Measurements from ENCODE around the gene ZDHHC1. TPM values are rescaled to one million over a fixed set of nuclear protein-coding genes. Genes with fewer than 3 reads are reported as not detected.
"Not testable (repeated sequence)": the region's sequence is repeated elsewhere in the genome, so short reads cannot be mapped to it uniquely, and the experiment has no call there.

Gene ZDHHC1
- total RNA-seq, 1 donor from 2014 or later, result 82.7 TPM

DNA sequence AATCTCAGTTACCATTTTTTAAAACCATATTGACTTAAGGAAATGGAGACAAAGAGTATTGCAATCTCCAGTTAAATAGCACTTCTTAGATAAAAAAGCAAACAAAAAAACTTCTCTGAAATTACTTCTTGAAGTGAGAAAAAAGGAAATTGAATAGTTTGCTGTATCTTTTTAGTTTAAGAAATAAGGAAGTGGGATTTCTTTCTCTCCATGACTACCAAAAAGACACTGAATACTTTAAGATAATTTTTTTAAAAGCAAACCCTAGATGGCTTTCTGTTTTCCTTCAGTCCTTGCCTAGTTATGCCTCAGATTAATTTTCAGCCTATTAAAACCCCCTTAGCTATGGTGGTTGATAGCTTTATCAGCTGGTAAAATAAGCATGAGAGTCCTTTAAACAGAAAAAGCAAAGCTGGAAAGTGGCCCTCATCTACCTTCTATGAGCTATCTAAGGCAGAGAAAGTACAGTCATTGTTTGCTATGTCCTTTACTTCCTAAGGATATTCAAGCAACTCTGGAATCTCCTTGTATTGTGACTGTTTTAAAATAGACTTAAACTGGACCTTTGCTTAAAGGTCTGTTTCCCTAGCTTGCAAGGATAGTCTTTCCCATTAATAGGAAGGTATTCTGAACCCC is 51.6 kb downstream of the ZDHHC1 start:
- TF ChIP-seq, protein P1, sequence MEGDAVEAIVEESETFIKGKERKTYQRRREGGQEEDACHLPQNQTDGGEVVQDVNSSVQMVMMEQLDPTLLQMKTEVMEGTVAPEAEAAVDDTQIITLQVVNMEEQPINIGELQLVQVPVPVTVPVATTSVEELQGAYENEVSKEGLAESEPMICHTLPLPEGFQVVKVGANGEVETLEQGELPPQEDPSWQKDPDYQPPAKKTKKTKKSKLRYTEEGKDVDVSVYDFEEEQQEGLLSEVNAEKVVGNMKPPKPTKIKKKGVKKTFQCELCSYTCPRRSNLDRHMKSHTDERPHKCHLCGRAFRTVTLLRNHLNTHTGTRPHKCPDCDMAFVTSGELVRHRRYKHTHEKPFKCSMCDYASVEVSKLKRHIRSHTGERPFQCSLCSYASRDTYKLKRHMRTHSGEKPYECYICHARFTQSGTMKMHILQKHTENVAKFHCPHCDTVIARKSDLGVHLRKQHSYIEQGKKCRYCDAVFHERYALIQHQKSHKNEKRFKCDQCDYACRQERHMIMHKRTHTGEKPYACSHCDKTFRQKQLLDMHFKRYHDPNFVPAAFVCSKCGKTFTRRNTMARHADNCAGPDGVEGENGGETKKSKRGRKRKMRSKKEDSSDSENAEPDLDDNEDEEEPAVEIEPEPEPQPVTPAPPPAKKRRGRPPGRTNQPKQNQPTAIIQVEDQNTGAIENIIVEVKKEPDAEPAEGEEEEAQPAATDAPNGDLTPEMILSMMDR (IDR thresholded peaks at IDR 0.05), result no peak

DNA sequence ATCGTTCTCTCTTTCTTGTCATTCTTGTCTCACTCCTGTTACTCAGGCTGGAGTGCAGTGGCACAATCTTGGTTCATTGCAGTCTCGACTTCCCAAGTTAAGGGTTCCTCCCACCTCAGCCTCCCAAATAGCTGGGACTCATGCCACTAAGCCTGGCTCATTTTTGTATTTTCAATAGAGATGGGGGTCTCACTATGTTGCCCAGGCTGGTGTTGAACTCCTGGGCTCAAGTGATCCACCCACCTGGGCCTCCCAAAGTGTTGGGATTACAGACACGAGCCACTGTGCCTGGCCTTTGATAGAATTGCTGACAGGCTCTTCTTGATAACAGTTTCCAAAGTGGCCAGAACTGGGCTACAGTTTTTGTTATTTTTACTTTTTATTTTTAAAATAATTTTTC is 55.2 kb downstream of the ZDHHC1 start:
- intact Hi-C loops (cut with DNase I), result no loop called here
- H3K9me3 ChIP-seq, result no peaks in the 10 kb centered on the region
- H3K4me3 ChIP-seq, result no peak overlapping the region
- H3K27me3 ChIP-seq, result no peaks in the 10 kb centered on the region
- TF ChIP-seq, protein P1 (IDR thresholded peaks at IDR 0.05), result no peak
- no peak overlapping the region for H3K27ac ChIP-seq
- no peaks in the 10 kb centered on the region for H3K4me1 ChIP-seq
- no peak for DNase-seq (ENCODE audit: low spot score in 2 of 2)
- no peaks in the 10 kb centered on the region for H3K36me3 ChIP-seq

More for the DNA sequence above, 51.6 kb downstream of the ZDHHC1 start:
- Histone ChIP-seq H3K27me3 (no peaks in the 10 kb centered on the region), H3K9me3 (no peaks in the 10 kb centered on the region), H3K4me1 (no peaks in the 10 kb centered on the region), H3K36me3 (no peaks in the 10 kb centered on the region), H3K4me3 (no peak overlapping the region), H3K27ac (no peak overlapping the region)
- intact Hi-C loops (cut with DNase I), result no loop called here
- no peak for DNase-seq (ENCODE audit: low spot score in 2 of 2)

DNA sequence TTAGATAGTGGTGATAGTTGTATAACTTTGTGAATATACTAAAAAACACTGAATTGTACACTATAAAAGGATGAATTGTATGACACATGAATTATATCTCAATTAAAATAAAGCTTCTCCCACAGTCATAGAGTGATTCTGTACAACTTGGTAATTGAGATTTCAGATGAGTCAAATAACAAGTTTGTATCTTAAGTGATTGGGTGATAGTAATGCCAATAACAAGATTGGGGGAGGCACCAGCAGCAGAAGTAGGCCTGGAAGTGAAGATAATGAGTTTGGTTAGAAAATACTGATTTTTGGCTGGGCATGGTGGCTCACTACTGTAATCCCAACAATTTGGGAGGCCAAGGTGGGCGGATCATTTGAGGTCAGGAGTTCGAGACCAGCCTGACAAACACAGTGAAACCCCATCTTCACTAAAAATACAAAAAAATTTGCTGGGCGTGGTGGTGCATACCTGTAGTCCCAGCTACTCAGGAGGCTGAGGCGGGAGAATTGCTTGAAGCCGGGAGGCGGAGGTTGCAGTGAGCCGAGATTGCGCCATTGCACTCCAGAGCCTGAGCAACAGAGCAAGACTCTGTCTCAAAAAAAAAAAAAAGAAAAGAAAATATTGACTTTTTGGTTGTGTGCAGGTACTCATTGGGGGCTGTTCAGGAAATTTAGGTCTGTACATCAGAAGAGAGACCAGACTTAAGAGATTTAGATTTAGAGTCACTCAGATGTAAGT is 56.6 kb downstream of the ZDHHC1 start:
- H3K9me3 ChIP-seq; H3K27me3 ChIP-seq; DNase-seq (ENCODE audit: low spot score in 2 of 2); intact Hi-C loops (cut with DNase I); H3K4me1 ChIP-seq; H3K4me3 ChIP-seq; H3K36me3 ChIP-seq; H3K27ac ChIP-seq: not testable (repeated sequence)

DNA sequence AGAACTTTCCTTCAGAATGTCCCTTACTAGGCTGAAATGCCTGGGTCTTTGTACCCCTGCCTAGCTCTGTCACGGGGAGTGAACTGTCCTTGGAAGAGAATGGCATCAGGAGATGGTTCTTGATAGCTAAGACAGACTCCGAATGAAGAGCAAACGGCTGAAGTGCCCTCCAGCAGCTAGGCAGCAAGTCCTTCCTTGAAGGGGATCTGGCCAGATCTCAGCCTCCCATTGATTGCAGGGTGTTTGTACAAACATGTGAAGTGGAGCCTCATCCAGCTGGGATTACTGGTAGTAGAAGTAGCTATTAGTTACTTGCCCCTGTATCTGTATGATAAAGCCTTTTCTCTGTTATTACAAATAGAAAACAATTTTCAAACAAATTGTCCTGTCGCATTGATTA is 58.7 kb downstream of the ZDHHC1 start:
- no peaks in the 10 kb centered on the region for H3K4me1 ChIP-seq
- no peak overlapping the region for H3K4me3 ChIP-seq
- DNase-seq (ENCODE audit: low spot score in 2 of 2), result no peak
- intact Hi-C loops (cut with DNase I), result no loop called here
- H3K27ac ChIP-seq, result no peak overlapping the region
- H3K36me3 ChIP-seq, result no peaks in the 10 kb centered on the region
- H3K27me3 ChIP-seq, result no peaks in the 10 kb centered on the region
- TF ChIP-seq, protein P1 (IDR thresholded peaks at IDR 0.05), result no peak
- no peaks in the 10 kb centered on the region for H3K9me3 ChIP-seq

DNA sequence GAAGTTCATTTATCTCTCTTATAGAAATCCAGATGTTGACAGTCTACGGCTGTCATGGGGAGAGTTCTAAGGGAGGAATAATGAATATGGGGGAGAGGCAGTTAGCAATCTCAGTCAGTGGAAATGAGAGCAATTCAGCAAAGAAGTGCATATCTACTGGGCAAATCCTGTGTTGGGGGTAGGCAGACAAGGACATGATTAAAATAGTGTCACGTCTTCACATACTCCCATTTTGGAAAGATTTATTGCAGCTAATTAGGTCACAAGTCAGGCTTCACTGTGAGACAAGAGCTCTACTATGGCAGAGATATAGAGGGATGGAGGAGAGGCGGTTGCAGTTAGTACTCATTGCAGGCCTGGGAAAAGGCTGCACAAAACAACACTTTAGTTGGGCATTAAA is 59.9 kb downstream of the ZDHHC1 start:
- H3K4me1 ChIP-seq, result no peaks in the 10 kb centered on the region
- no peaks in the 10 kb centered on the region for H3K9me3 ChIP-seq
- no peak for DNase-seq (ENCODE audit: low spot score in 2 of 2)
- H3K27ac ChIP-seq, result no peak overlapping the region
- intact Hi-C loops (cut with DNase I), result no loop called here
- H3K36me3 ChIP-seq, result no peaks in the 10 kb centered on the region
- H3K27me3 ChIP-seq, result no peaks in the 10 kb centered on the region
- H3K4me3 ChIP-seq, result no peak overlapping the region
- TF ChIP-seq, protein P1 (IDR thresholded peaks at IDR 0.05), result no peak

DNA sequence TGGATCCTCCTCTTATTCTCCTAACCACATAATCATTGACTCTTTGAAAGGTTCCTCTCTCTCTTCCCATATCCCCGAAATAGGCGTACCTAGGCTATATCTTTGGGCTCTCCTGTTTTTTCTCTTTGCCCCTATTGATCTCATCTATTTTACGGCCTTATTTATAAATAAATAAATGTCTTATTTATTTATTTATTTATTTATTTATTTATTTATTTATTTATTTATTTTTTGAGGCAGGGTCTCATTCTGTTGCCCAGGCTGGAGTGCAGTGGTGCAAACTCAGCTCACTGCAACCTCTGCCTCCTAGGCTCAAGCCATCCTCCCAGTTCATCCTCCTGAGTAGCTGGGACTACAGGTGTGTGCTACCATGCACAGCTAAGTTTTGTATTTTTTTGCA is 63.8 kb downstream of the ZDHHC1 start:
- H3K36me3 ChIP-seq; H3K9me3 ChIP-seq; H3K27me3 ChIP-seq; intact Hi-C loops (cut with DNase I); H3K4me1 ChIP-seq; DNase-seq (ENCODE audit: low spot score in 2 of 2); H3K27ac ChIP-seq; H3K4me3 ChIP-seq: not testable (repeated sequence)

Measured in ascending aorta (tissue), 2 donors.